Right ventricle myocardium superior (tissue), 1 donor: ENCODE results near the gene RANBP3. TPM values are rescaled to one million over a fixed set of nuclear protein-coding genes. Genes with fewer than 3 reads are reported as not detected.
"Not testable (repeated sequence)": the region's sequence is repeated elsewhere in the genome, so short reads cannot be mapped to it uniquely, and the experiment has no call there.

Experiments
- ATAC-seq: fragments of 200-7000 bp; cut with Tn5 transposase; one replicate; pipeline ENCODE4 v1.9.1; 2020; ENCODE audit warnings: mild to moderate bottlenecking; ENCODE audit not compliant: poor library complexity
- DNase-seq: peaks from one replicate; pipeline ENCODE4 v3.0.0-alpha.2; 2020
- intact Hi-C: fragments of 100-400 bp; cut with DNase I; formaldehyde crosslinking; loops from one replicate; pipeline ENCODE4 v1.11.2; 2022
- total RNA-seq: library from RNA; stranded (reverse); fragmentation: NEBNext Ultra II Directional; extraction: Animal tissue kit (Norgen Biotek cat#: 25700); gene quantifications from one replicate; pipeline ENCODE4 v1.2.1, GENCODE V29; 2021
- donor health status: DM: no; HTN: yes; CAD: no; lungs with severe emphysema.

The RANBP3 gene
- total RNA-seq, 1 donor from 2014 or later: 57.4 TPM

- intact Hi-C loops, ATAC-seq, DNase-seq: not testable (repeated sequence)
Observed at GRCh38 chr19:5884065-5884811, 93.7 kb downstream of the RANBP3 start.

GRCh38 chr19:5883157-5883873 is 94.6 kb downstream of the RANBP3 start:
- intact Hi-C loops, DNase-seq, ATAC-seq: not testable (repeated sequence)

GRCh38 chr19:5882421-5882968 is 95.4 kb downstream of the RANBP3 start:
- ATAC-seq (no peak), DNase-seq (no peak)
- intact Hi-C loops: no loop called here

GRCh38 chr19:5881543-5882299 is 96.2 kb downstream of the RANBP3 start:
- ATAC-seq (no peak), DNase-seq (no peak)
- intact Hi-C loops: no loop called here

GRCh38 chr19:5880604-5881078 is 97.3 kb downstream of the RANBP3 start:
- intact Hi-C loops: no loop called here
- DNase-seq (peak; percentile 83), ATAC-seq (peak; percentile 93)

GRCh38 chr19:5880196-5880595 is 97.7 kb downstream of the RANBP3 start:
- DNase-seq: no peak
- intact Hi-C loops: no loop called here
- peak; percentile 10 for ATAC-seq

- no peak for ATAC-seq
- intact Hi-C loops: no loop called here
- DNase-seq: no peak
Observed at GRCh38 chr19:5877882-5878281, 100.1 kb downstream of the RANBP3 start.

- no peak for DNase-seq
- no peak for ATAC-seq
- intact Hi-C loops: no loop called here
Observed at GRCh38 chr19:5877427-5877826, 100.5 kb downstream of the RANBP3 start.

GRCh38 chr19:5874496-5874895 is 103.4 kb downstream of the RANBP3 start:
- intact Hi-C loops, ATAC-seq, DNase-seq: not testable (repeated sequence)

- ATAC-seq: no peak
- no peak for DNase-seq
- intact Hi-C loops: no loop called here
Observed at GRCh38 chr19:5873617-5874199, 104.2 kb downstream of the RANBP3 start.

- intact Hi-C loops: no loop called here
- ATAC-seq (peak; percentile 65), DNase-seq (no peak)
Observed at GRCh38 chr19:5870986-5871394, 107.0 kb downstream of the RANBP3 start.

GRCh38 chr19:5867201-5868136 is 110.5 kb downstream of the RANBP3 start:
- no peak for DNase-seq
- intact Hi-C loops: no loop called here
- no peak for ATAC-seq

Other genes starting within 250 kb of the RANBP3 start
- 0.62 TPM for gene PRR22, start 193.4 kb downstream of the RANBP3 start, total RNA-seq
- gene DUS3L, start 187.0 kb downstream of the RANBP3 start, total RNA-seq: 12.9 TPM
- gene NRTN, start 173.1 kb downstream of the RANBP3 start, total RNA-seq: 20.6 TPM
- not detected for gene FUT6, start 138.4 kb downstream of the RANBP3 start, total RNA-seq
- not detected for gene FUT3, start 126.7 kb downstream of the RANBP3 start, total RNA-seq
- not detected for gene FUT5, start 107.6 kb downstream of the RANBP3 start, total RNA-seq
- 606 TPM for gene NDUFA11, start 74.3 kb downstream of the RANBP3 start, total RNA-seq
- gene VMAC, start 73.3 kb downstream of the RANBP3 start, total RNA-seq: 2.1 TPM
- 3.4 TPM for gene CAPS, start 63.9 kb downstream of the RANBP3 start, total RNA-seq
- 8.3 TPM for gene RFX2, start 132.4 kb upstream of the RANBP3 start, total RNA-seq
- not detected for gene ACSBG2, start 157.5 kb upstream of the RANBP3 start, total RNA-seq